PC-9 (cell line): Measurements from ENCODE around the gene RADIL. TPM values are rescaled to one million over a fixed set of nuclear protein-coding genes. Genes with fewer than 3 reads are reported as not detected.

Experiments used
- BruUV-seq: library from RNA; stranded (reverse); fragments of 400-500 nt; replicated peaks from 2 replicates; lab custom pipeline; 2021; lab: Mats Ljungman, UMichigan
- CTCF ChIA-PET: fragments of 300-600 bp; sonication (Branson Sonifier 250); formaldehyde crosslinking; loops from one replicate; lab custom pipeline; 2022; ENCODE audit warnings: antibody characterized with exemption; lab: Charles Lee
- POLR2A ChIA-PET: fragments of 300-600 bp; sonication (Branson Sonifier 250); formaldehyde crosslinking; loops from one replicate; lab custom pipeline; 2022; ENCODE audit warnings: antibody characterized with exemption; ENCODE audit not compliant: unreplicated experiment; lab: Charles Lee
- DNase-seq, 2 experiments: peaks; one replicate each; pipeline versions ENCODE4 v3.0.0 to v3.0.0-alpha.2; 2015 to 2022; ENCODE audit warnings: mixed read lengths in 1 of 2
- H2AFZ ChIP-seq: fragments of 200-600 bp; sonication (generic); 2 replicates; pipeline ENCODE4 v1.8.1; 2017; ENCODE audit warnings: antibody characterized with exemption
- H3F3A ChIP-seq: fragments of 200-600 bp; sonication (generic); 2 replicates; pipeline ENCODE4 v1.8.1; 2017; ENCODE audit warnings: antibody characterized with exemption, mild to moderate bottlenecking, low read depth; ENCODE audit not compliant: insufficient read depth
- H3K27ac ChIP-seq: fragments of 200-600 bp; sonication (generic); 2 replicates; pipeline ENCODE4 v1.6.1; 2016; ENCODE audit warnings: mixed run types
- H3K27me3 ChIP-seq: fragments of 200-600 bp; sonication (generic); 2 replicates; pipeline ENCODE4 v1.6.1; 2016; ENCODE audit warnings: low read depth, mixed run types; ENCODE audit not compliant: insufficient read depth
- H3K36me3 ChIP-seq: fragments of 200-600 bp; sonication (generic); 2 replicates; pipeline ENCODE4 v1.6.1; 2016; ENCODE audit warnings: low read depth, mixed run types
- H3K4me1 ChIP-seq: fragments of 200-600 bp; sonication (generic); replicated peaks from 2 replicates; pipeline ENCODE4 v1.6.1; 2016; ENCODE audit warnings: mixed run types; ENCODE audit not compliant: insufficient read depth
- H3K4me2 ChIP-seq: fragments of 200-600 bp; sonication (generic); 2 replicates; pipeline ENCODE4 v1.6.1; 2017; ENCODE audit warnings: mixed run types
- H3K4me3 ChIP-seq: fragments of 200-600 bp; sonication (generic); 2 replicates; pipeline ENCODE4 v1.6.1; 2016; ENCODE audit warnings: mixed run types
- H3K79me2 ChIP-seq: fragments of 200-600 bp; sonication (generic); 2 replicates; pipeline ENCODE4 v1.6.1; 2017; ENCODE audit warnings: low read depth, mixed run types
- H3K9me2 ChIP-seq: fragments of 200-600 bp; sonication (generic); 2 replicates; pipeline ENCODE4 v1.8.1; 2017; ENCODE audit warnings: mild to moderate bottlenecking; ENCODE audit not compliant: insufficient read depth
- H3K9me3 ChIP-seq: fragments of 200-600 bp; sonication (generic); 2 replicates; pipeline ENCODE4 v1.8.1; 2016; ENCODE audit warnings: low read depth; ENCODE audit not compliant: insufficient read depth
- H4K20me1 ChIP-seq: fragments of 200-600 bp; sonication (generic); 2 replicates; pipeline ENCODE4 v1.8.1; 2017; ENCODE audit not compliant: insufficient read depth
- EZH2 ChIP-seq: fragments of 200-600 bp; sonication (generic); IDR thresholded peaks from 2 replicates; pipeline ENCODE4 v1.8.0; 2017; ENCODE audit warnings: antibody characterized with exemption, low read depth
- intact Hi-C: fragments of 100-400 bp; cut with micrococcal nuclease; formaldehyde crosslinking; loops from one replicate; pipeline ENCODE4 v1.10.0; 2022; ENCODE audit not compliant: unreplicated experiment
- total RNA-seq: library from RNA; stranded (reverse); gene quantifications from 2 replicates; pipeline ENCODE4 v1.2.3, GENCODE V29; 2021
- TF ChIP-seq, protein P1 (sequence below): fragments of 200-600 bp; sonication (generic); conservative IDR thresholded peaks from 2 replicates; pipeline ENCODE4 v1.6.1; 2017; ENCODE audit warnings: mixed run types, antibody characterized with exemption, mild to moderate bottlenecking, moderate library complexity

Gene RADIL
- total RNA-seq, 1 experiment from 2014 or later, result 0.35 TPM

GRCh38 chr7:4819560-4820404, 63.7 kb downstream of the RADIL start:
- Histone ChIP-seq H3K4me3 (no peak overlapping the region), H3K79me2 (no peaks in the 10 kb centered on the region), H3K9me3 (no peaks in the 10 kb centered on the region), H3K27me3 (peaks cover 98% of the 10 kb centered on the region), H3K36me3 (no peaks in the 10 kb centered on the region), H4K20me1 (no peaks in the 10 kb centered on the region), H3K4me2 (no peak overlapping the region), H3K4me1 (no peaks in the 10 kb centered on the region), H2AFZ (no peak overlapping the region), H3K9me2 (no peaks in the 10 kb centered on the region), H3F3A (no peaks in the 10 kb centered on the region), H3K27ac (no peak overlapping the region)
- no TSS peak for BruUV-seq
- intact Hi-C loops, result no loop called here
- ChIA-PET POLR2A (no interaction called here), CTCF (no interaction called here)
- TF ChIP-seq EZH2, result no peak
- TF ChIP-seq, protein P1, sequence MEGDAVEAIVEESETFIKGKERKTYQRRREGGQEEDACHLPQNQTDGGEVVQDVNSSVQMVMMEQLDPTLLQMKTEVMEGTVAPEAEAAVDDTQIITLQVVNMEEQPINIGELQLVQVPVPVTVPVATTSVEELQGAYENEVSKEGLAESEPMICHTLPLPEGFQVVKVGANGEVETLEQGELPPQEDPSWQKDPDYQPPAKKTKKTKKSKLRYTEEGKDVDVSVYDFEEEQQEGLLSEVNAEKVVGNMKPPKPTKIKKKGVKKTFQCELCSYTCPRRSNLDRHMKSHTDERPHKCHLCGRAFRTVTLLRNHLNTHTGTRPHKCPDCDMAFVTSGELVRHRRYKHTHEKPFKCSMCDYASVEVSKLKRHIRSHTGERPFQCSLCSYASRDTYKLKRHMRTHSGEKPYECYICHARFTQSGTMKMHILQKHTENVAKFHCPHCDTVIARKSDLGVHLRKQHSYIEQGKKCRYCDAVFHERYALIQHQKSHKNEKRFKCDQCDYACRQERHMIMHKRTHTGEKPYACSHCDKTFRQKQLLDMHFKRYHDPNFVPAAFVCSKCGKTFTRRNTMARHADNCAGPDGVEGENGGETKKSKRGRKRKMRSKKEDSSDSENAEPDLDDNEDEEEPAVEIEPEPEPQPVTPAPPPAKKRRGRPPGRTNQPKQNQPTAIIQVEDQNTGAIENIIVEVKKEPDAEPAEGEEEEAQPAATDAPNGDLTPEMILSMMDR, result no peak
- no peak for DNase-seq

- H3F3A ChIP-seq, result no peaks in the 10 kb centered on the region
- no peak overlapping the region for H3K27ac ChIP-seq
- peaks cover 98% of the 10 kb centered on the region for H3K27me3 ChIP-seq
- no peak for DNase-seq
- H3K4me2 ChIP-seq, result no peak overlapping the region
- TF ChIP-seq EZH2, result no peak
- TF ChIP-seq, protein P1, result no peak
- no peaks in the 10 kb centered on the region for H3K36me3 ChIP-seq
- H4K20me1 ChIP-seq, result no peaks in the 10 kb centered on the region
- ChIA-PET CTCF (no interaction called here), POLR2A (no interaction called here)
- no peaks in the 10 kb centered on the region for H3K9me2 ChIP-seq
- H3K79me2 ChIP-seq, result no peaks in the 10 kb centered on the region
- H3K9me3 ChIP-seq, result no peaks in the 10 kb centered on the region
- H3K4me3 ChIP-seq, result no peak overlapping the region
- BruUV-seq, result no TSS peak
- no peak overlapping the region for H2AFZ ChIP-seq
- H3K4me1 ChIP-seq, result no peaks in the 10 kb centered on the region
- intact Hi-C loops, result no loop called here
Measured at GRCh38 chr7:4818000-4818794, 65.3 kb downstream of the RADIL start.

GRCh38 chr7:4817178-4817901, 66.2 kb downstream of the RADIL start:
- ChIA-PET POLR2A (no interaction called here), CTCF (no interaction called here)
- Histone ChIP-seq H2AFZ (no peak overlapping the region), H3K79me2 (no peaks in the 10 kb centered on the region), H3K4me1 (no peaks in the 10 kb centered on the region), H3K9me2 (no peaks in the 10 kb centered on the region), H3K36me3 (no peaks in the 10 kb centered on the region), H3K4me3 (no peak overlapping the region), H3K27me3 (peaks cover 98% of the 10 kb centered on the region), H3K27ac (no peak overlapping the region), H4K20me1 (no peaks in the 10 kb centered on the region), H3K9me3 (no peaks in the 10 kb centered on the region), H3F3A (no peaks in the 10 kb centered on the region), H3K4me2 (no peak overlapping the region)
- intact Hi-C loops, result no loop called here
- DNase-seq, result no peak
- TF ChIP-seq, protein P1, result no peak
- TF ChIP-seq EZH2, result no peak
- no TSS peak for BruUV-seq
